H1 (cell line): ENCODE results near the gene AP5S1. TPM values are rescaled to one million over a fixed set of nuclear protein-coding genes. Genes with fewer than 3 reads are reported as not detected.

Experiments used
- BRCA1 ChIP-seq: IDR thresholded peaks from 2 replicates; pipeline ENCODE4 v1.6.1; 2012; ENCODE audit warnings: low read depth, low read length, improper control_type of control experiment
- CHD1 ChIP-seq: IDR thresholded peaks from 2 replicates; pipeline ENCODE4 v1.6.1; 2012; ENCODE audit warnings: low read depth, low read length, improper control_type of control experiment
- CHD7 ChIP-seq: fragments of 300-600 bp; sonication (generic); IDR thresholded peaks from 2 replicates; pipeline ENCODE4 v1.7.1; 2012; ENCODE audit warnings: low read length, moderate library complexity, mild to moderate bottlenecking, inconsistent platforms; ENCODE audit not compliant: insufficient replicate concordance
- CTBP2 ChIP-seq: IDR thresholded peaks from 2 replicates; pipeline ENCODE4 v1.7.0; 2011; ENCODE audit warnings: borderline replicate concordance, mild to moderate bottlenecking, moderate library complexity, mixed read lengths, low read length; ENCODE audit not compliant: insufficient read depth, insufficient read length
- NANOG ChIP-seq: IDR thresholded peaks from 2 replicates; pipeline ENCODE4 v1.6.1; 2011; ENCODE audit warnings: low read length, low read depth, mild to moderate bottlenecking, inconsistent platforms; ENCODE audit not compliant: insufficient read depth, poor library complexity, severe bottlenecking
- POLR2AphosphoS5 ChIP-seq: IDR thresholded peaks from 2 replicates; pipeline ENCODE4 v1.6.1; 2011; ENCODE audit warnings: low read depth, low read length
- RAD21 ChIP-seq, 2 experiments: IDR thresholded peaks in 1 of 2; conservative IDR thresholded peaks in 1 of 2; 2 replicates each; pipeline ENCODE4 v1.6.1; 2011; ENCODE audit warnings: low read depth in 2 of 2, low read length in 2 of 2, improper control_type of control experiment in 1 of 2, inconsistent platforms in 1 of 2, mild to moderate bottlenecking in 1 of 2, moderate library complexity in 1 of 2
- SP1 ChIP-seq: IDR thresholded peaks from 2 replicates; pipeline ENCODE4 v1.6.1; 2011; ENCODE audit warnings: low read depth, low read length
- SP2 ChIP-seq: IDR thresholded peaks from 2 replicates; pipeline ENCODE4 v1.6.1; 2012; ENCODE audit warnings: mild to moderate bottlenecking, low read length, inconsistent platforms
- SUZ12 ChIP-seq: fragments of 200-600 bp; sonication (generic); IDR thresholded peaks from 2 replicates; pipeline ENCODE4 v1.6.1; 2012; ENCODE audit warnings: mild to moderate bottlenecking, inconsistent platforms, low read length, moderate library complexity, mixed read lengths
- TBP ChIP-seq: IDR thresholded peaks from 2 replicates; pipeline ENCODE4 v1.6.1; 2011; ENCODE audit warnings: low read depth, low read length, improper control_type of control experiment
- polyA plus RNA-seq, 7 experiments: library from polyadenylated mRNA; depleted of rRNA in 3 of 7; stranded (reverse) in 5 of 7; unstranded in 2 of 7; fragments of >200 nt in 5 of 7; fragments of 200-250 nt in 2 of 7; gene quantifications; 1 replicate in 5 of 7; 2 replicates in 1 of 7; 4 replicates in 1 of 7; pipeline versions ENCODE4 v1.2.1 to v1.2.3, GENCODE V29; 2011 to 2013; ENCODE audit warnings: missing spikeins in 2 of 7, mixed read lengths in 2 of 7
- total RNA-seq: library from RNA; stranded (reverse); fragmentation: NEBNext Ultra II Directional; extraction: Animal tissue kit (Norgen Biotek cat#: 25700); gene quantifications from 2 replicates; pipeline ENCODE4 v1.2.1, GENCODE V29; 2021

AP5S1 gene
- total and polyA plus RNA-seq, 2 of the 8 experiments (the other 6 are each of a cell fraction or from before 2014, with no cell fraction given): 3.3 to 3.7 TPM

GRCh38 chr20:3778976-3779375 is 41.4 kb upstream of the AP5S1 start (continued):
- TF ChIP-seq CHD7: no peak
- TF ChIP-seq SP2: no peak
- no peak for TF ChIP-seq BRCA1
- no peak for TF ChIP-seq SUZ12
- TF ChIP-seq CTBP2: no peak
- TF ChIP-seq NANOG: no peak
- TF ChIP-seq CHD1: no peak
- no peak for TF ChIP-seq SP1
- TF ChIP-seq RAD21 (IDR thresholded peaks at IDR 0.05 in 1 of 2, conservative IDR thresholded peaks at IDR 0.05 in 1 of 2; ENCODE audit: low read depth in 2 of 2, low read length in 2 of 2): no peak
- no peak for TF ChIP-seq POLR2AphosphoS5
- no peak for TF ChIP-seq TBP
